Rectal smooth muscle tissue (tissue), 1 donor: ENCODE data around the gene NOL3.
"Not testable (repeated sequence)": the region's sequence is repeated elsewhere in the genome, so short reads cannot be mapped to it uniquely, and the experiment has no call there.

ENCODE experiments used
- H3K27ac ChIP-seq: one replicate; pipeline ENCODE4 v1.7.0; 2013; ENCODE audit warnings: low read depth, low read length, inconsistent platforms
- H3K27me3 ChIP-seq: one replicate; pipeline ENCODE4 v1.7.0; 2013; ENCODE audit warnings: low read length; ENCODE audit not compliant: control insufficient read depth, insufficient read depth
- H3K36me3 ChIP-seq: one replicate; pipeline ENCODE4 v1.7.0; 2013; ENCODE audit warnings: low read length; ENCODE audit not compliant: control insufficient read depth, insufficient read depth
- H3K4me1 ChIP-seq: one replicate; pipeline ENCODE4 v1.7.0; 2013; ENCODE audit warnings: low read length; ENCODE audit not compliant: control insufficient read depth, insufficient read depth
- H3K4me3 ChIP-seq: one replicate; pipeline ENCODE4 v1.7.0; 2013; ENCODE audit warnings: low read length
- H3K9ac ChIP-seq: one replicate; pipeline ENCODE4 v1.7.0; 2013; ENCODE audit warnings: low read length

Gene NOL3

DNA sequence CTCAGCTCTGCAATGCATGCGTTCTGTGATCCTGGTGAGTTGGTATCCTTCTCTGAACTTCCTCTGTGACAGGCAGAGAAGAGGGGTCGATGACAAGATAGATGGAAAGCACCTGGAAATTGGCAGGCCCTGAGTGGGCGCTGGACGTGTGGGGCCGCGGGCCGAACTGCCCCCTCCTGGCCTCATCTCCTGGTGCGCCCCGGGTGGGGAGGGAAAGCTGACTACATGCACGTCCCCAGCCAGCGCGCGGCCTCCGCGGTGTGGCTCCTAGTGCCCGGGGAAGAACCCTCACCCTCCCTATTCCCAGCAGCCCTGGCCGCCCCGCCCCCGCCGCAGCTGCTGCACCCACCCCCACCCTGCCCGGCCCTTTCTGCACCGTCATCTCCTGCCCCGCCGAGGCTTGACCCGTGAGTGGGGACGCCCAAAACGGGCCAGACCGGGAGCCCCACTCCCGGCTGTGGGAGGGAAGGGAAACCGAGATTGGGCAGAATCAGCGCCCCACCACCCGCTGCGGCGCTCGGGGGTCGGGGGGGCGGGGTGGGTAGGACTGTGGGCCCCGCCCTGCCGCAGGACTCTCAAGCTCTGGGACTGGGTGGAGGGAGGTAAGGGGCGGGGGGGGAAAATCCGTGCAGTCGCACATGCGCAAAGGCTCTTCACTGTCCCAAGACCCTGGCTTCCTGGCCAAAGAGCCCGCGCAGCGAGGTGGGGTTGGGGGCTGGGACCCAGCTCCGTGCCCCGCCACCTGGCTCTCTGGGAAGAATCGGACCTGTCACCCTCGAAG, at the start of gene NOL3:
Gene NOL3, plus strand, starts transcription at position 371 of the 781 bp plus-strand sequence.
- Histone ChIP-seq H3K4me3 (peak within 1 kb of the TSS; percentile 66), H3K9ac (peak within 1 kb of the TSS; percentile 52), H3K4me1 (peaks cover 25% of the 10 kb centered on the region), H3K36me3 (no peaks in the 10 kb centered on the region), H3K27me3 (peaks cover 9% of the 10 kb centered on the region), H3K27ac (peak within 1 kb of the TSS; percentile 93)

GRCh38 chr16:67122799-67123198, 47.5 kb upstream of the NOL3 start:
- H3K27ac ChIP-seq, H3K9ac ChIP-seq, H3K4me3 ChIP-seq, H3K4me1 ChIP-seq, H3K27me3 ChIP-seq, H3K36me3 ChIP-seq: not testable (repeated sequence)

- Histone ChIP-seq H3K36me3 (peaks cover 8% of the 10 kb centered on the region), H3K27ac (no peak overlapping the region), H3K9ac (no peak overlapping the region), H3K4me3 (no peak overlapping the region), H3K27me3 (no peaks in the 10 kb centered on the region), H3K4me1 (no peaks in the 10 kb centered on the region)
These were observed 41.9 kb upstream of the NOL3 start for GRCh38 chr16:67128417-67128816.

DNA sequence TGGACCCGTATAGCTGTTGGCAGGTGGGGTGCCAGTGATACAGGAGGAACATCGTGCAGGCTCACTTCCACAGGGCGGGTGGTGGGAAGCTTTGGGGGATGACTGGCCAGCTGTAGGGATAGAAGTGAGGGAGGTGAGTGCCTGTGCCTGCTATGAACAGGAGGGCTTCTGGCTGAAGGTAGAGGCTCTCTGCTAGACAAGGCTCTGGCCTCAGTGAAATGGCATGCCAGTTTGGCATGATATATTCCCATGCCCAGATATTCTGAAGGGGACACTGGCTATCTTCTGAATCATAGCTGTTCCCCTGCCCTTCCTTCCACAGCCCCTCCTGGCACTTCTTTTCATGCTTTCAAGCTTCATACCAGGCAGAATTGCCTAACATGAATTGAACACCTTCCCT, 41.5 kb upstream of the NOL3 start:
- peaks cover 8% of the 10 kb centered on the region for H3K36me3 ChIP-seq
- H3K27ac ChIP-seq, result no peak overlapping the region
- no peak overlapping the region for H3K4me3 ChIP-seq
- H3K4me1 ChIP-seq, result no peaks in the 10 kb centered on the region
- no peaks in the 10 kb centered on the region for H3K27me3 ChIP-seq
- no peak overlapping the region for H3K9ac ChIP-seq

GRCh38 chr16:67129422-67129821, 40.9 kb upstream of the NOL3 start:
- Histone ChIP-seq H3K27me3 (no peaks in the 10 kb centered on the region), H3K27ac (no peak overlapping the region), H3K36me3 (peaks cover 13% of the 10 kb centered on the region), H3K4me1 (no peaks in the 10 kb centered on the region), H3K4me3 (no peak overlapping the region), H3K9ac (no peak overlapping the region)

GRCh38 chr16:67137605-67138004, 32.7 kb upstream of the NOL3 start:
- Histone ChIP-seq H3K27me3 (no peaks in the 10 kb centered on the region), H3K4me3 (no peak overlapping the region), H3K36me3 (peaks cover 51% of the 10 kb centered on the region), H3K4me1 (no peaks in the 10 kb centered on the region), H3K9ac (no peak overlapping the region), H3K27ac (no peak overlapping the region)

GRCh38 chr16:67141391-67141790, 28.9 kb upstream of the NOL3 start:
- Histone ChIP-seq H3K27me3 (no peaks in the 10 kb centered on the region), H3K4me1 (no peaks in the 10 kb centered on the region), H3K4me3 (no peak overlapping the region), H3K27ac (no peak overlapping the region), H3K36me3 (peaks cover 54% of the 10 kb centered on the region), H3K9ac (no peak overlapping the region)

GRCh38 chr16:67142342-67142741, 28.0 kb upstream of the NOL3 start:
- Histone ChIP-seq H3K4me3 (no peak overlapping the region), H3K27ac (no peak overlapping the region), H3K36me3 (peaks cover 62% of the 10 kb centered on the region), H3K4me1 (no peaks in the 10 kb centered on the region), H3K9ac (no peak overlapping the region), H3K27me3 (no peaks in the 10 kb centered on the region)

GRCh38 chr16:67144943-67145342, 25.4 kb upstream of the NOL3 start:
- no peak overlapping the region for H3K27ac ChIP-seq
- no peaks in the 10 kb centered on the region for H3K27me3 ChIP-seq
- no peak overlapping the region for H3K9ac ChIP-seq
- H3K4me1 ChIP-seq, result no peaks in the 10 kb centered on the region
- H3K36me3 ChIP-seq, result peaks cover 58% of the 10 kb centered on the region
- H3K4me3 ChIP-seq, result no peak overlapping the region

GRCh38 chr16:67145746-67146145, 24.6 kb upstream of the NOL3 start:
- H3K27me3 ChIP-seq, result no peaks in the 10 kb centered on the region
- no peak overlapping the region for H3K9ac ChIP-seq
- no peak overlapping the region for H3K4me3 ChIP-seq
- no peaks in the 10 kb centered on the region for H3K4me1 ChIP-seq
- H3K36me3 ChIP-seq, result peaks cover 51% of the 10 kb centered on the region
- H3K27ac ChIP-seq, result no peak overlapping the region

GRCh38 chr16:67146523-67147357, 23.6 kb upstream of the NOL3 start:
- Histone ChIP-seq H3K9ac (no peak overlapping the region), H3K27ac (no peak overlapping the region), H3K36me3 (peaks cover 44% of the 10 kb centered on the region), H3K4me3 (no peak overlapping the region), H3K4me1 (no peaks in the 10 kb centered on the region), H3K27me3 (no peaks in the 10 kb centered on the region)

DNA sequence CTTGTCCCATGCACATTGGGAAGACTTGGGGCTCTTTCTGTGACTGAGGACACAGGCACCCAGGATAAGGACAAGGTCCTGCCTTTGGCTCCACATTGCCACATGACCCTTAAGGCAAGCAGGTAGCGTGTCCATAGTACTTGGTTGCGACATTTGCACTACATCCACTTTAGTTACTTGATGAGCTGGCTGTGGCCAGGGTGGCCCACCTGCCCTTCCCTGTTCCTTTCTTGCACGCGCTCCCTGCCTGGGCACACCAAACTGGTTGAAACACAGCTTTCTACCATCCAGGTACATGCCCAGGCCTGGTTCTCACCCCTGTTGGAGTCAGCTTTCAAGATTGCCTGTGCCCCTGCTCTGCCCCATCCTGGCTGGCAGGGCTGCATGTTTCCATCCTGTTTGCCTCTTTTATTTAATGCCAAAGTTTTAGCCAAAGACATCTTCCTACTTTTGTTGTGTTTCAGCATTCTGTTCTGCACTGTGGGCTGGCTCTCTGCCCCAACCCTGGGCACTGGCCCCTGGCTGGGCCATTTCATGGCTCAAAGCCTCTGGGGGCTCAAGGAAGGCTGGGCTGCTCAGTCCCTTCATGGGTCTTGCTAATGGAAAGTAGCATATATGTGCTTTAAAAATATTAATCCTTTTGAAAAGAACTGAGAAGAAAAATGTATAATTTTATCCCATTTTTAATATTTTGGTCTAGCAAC, 22.7 kb upstream of the NOL3 start:
- Histone ChIP-seq H3K27me3 (no peaks in the 10 kb centered on the region), H3K36me3 (peaks cover 35% of the 10 kb centered on the region), H3K9ac (no peak overlapping the region)

More for the DNA sequence above, 22.7 kb upstream of the NOL3 start:
- Histone ChIP-seq H3K4me1 (no peaks in the 10 kb centered on the region), H3K4me3 (no peak overlapping the region), H3K27ac (no peak overlapping the region)
